ENCODE results near the gene MECR.

DNA sequence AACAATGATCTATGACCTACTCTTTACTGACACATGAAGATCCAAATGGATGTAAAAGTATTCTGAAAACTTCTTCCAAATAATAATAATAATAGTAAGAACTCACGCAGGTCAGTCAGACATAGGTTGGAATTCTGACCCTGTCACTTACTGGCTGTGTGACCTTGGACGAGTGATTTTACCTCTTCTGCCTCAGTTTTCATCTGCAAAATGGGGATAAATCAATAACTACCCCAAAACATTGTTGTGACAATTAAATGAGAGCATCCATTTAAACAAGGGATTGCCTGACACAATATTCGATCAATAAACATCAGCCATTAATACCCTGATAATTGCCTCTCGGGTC lies 556 bp downstream of the MECR start:
- TF ChIP-seq SIN3A (IDR thresholded peaks at IDR 0.05; ENCODE audit: borderline replicate concordance, insufficient read depth, low read length) (no peak), POLR2AphosphoS5 (IDR thresholded peaks at IDR 0.05; ENCODE audit: low read depth, low read length) (no peak)

Data from PFSK-1 (cell line).